ENCODE results near the gene MRPL36. TPM values are rescaled to one million over a fixed set of nuclear protein-coding genes. Genes with fewer than 3 reads are reported as not detected.

The MRPL36 gene
- total and polyA plus RNA-seq, 9 of the 15 experiments (the other 6 are each of a cell fraction or from before 2014, with no cell fraction given), result 78.3 to 557 (median 124) TPM

- no TSS peak for BruUV-seq (replicated peaks)
Measured at GRCh38 chr5:1833264-1834021, 33.8 kb upstream of the MRPL36 start.

GRCh38 chr5:1832511-1833250 is 33.0 kb upstream of the MRPL36 start:
- 27% methylated on average over 28 of the region's 28 CpGs for WGBS (ENCODE audit: insufficient coverage, low coverage, missing lambda C conversion rate)
- CTCF ChIA-PET (ENCODE audit: low intra/inter-chr PET ratio), result interaction anchor here (0.6 kb wide), 1 partner anchor 22 kb away, joined by 3 read pairs; no protein-coding TSS in a partner anchor
- no peak overlapping the region for H3K4me2 ChIP-seq (ENCODE audit: insufficient read depth, low read length)
- TF ChIP-seq ZNF280A (IDR thresholded peaks at IDR 0.05; ENCODE audit: low read depth, partially characterized antibody), result no peak
- no peak for TF ChIP-seq NFYB (IDR thresholded peaks at IDR 0.05; ENCODE audit: extremely low read depth, insufficient read length)
- no peak for TF ChIP-seq E2F4 (CRISPR knock-in tag; IDR thresholded peaks at IDR 0.05; ENCODE audit: low read depth)
- TF ChIP-seq NR2C2 (CRISPR knock-in tag; IDR thresholded peaks at IDR 0.05), result no peak
- TF ChIP-seq NR2C2 (tag; IDR thresholded peaks at IDR 0.05), result no peak
- TF ChIP-seq ZNF76 (CRISPR knock-in tag; IDR thresholded peaks at IDR 0.05; ENCODE audit: borderline replicate concordance), result no peak

More at GRCh38 chr5:1833264-1834021, 33.8 kb upstream of the MRPL36 start:
- no peak overlapping the region for H3K9ac ChIP-seq (ENCODE audit: insufficient read depth in 1 of 2, low read depth in 2 of 2, low read length in 2 of 2)
- FAIRE-seq (no peak), DNase-seq (ENCODE audit: extremely low read depth in 1 of 4, low spot score in 3 of 4) (no peak), ATAC-seq (no peak; the same call in 2 of the 3 replicates)
- ChIA-PET CTCF (ENCODE audit: low intra/inter-chr PET ratio) (no interaction called here), POLR2A (no interaction called here)
- H3K4me3 ChIP-seq, result no peak overlapping the region
- H3K4me2 ChIP-seq (ENCODE audit: insufficient read depth, low read length), result no peak overlapping the region
- 4% methylated on average over 16 of the region's 16 CpGs for WGBS (ENCODE audit: insufficient coverage, low coverage, missing lambda C conversion rate)
- intact Hi-C loops (cut with micrococcal nuclease) (no loop called here), in situ Hi-C loops (cut with MboI) (no loop called here)
- H3K9me3 ChIP-seq (replicated peaks; ENCODE audit: control insufficient read depth, insufficient read depth, low read depth, low read length), result no peaks in the 10 kb centered on the region
- H2AFZ ChIP-seq (ENCODE audit: low read depth, low read length), result no peak overlapping the region
- TF ChIP-seq HCFC1 (IDR thresholded peaks at IDR 0.05; ENCODE audit: low read depth, low read length) (no peak), TAF9B (IDR thresholded peaks at IDR 0.05; ENCODE audit: partially characterized antibody) (no peak), ZKSCAN8 (CRISPR knock-in tag; IDR thresholded peaks at IDR 0.05) (no peak), SMARCA4 (IDR thresholded peaks at IDR 0.05) (no peak), DIDO1 (tag; IDR thresholded peaks at IDR 0.05; ENCODE audit: low read depth) (no peak)
- H3K27me3 ChIP-seq (ENCODE audit: control insufficient read depth in 2 of 2, insufficient read depth in 2 of 2, low read length in 2 of 2), result peaks cover 54 to 71% of the 10 kb centered on the region in 2 experiments
- H3K79me2 ChIP-seq (ENCODE audit: control insufficient read depth, insufficient read depth, low read length), result no peaks in the 10 kb centered on the region
- H3K36me3 ChIP-seq (ENCODE audit: control insufficient read depth, insufficient read depth, low read length), result peaks cover 6% of the 10 kb centered on the region; the same call in 1 of the 3 replicates
- peaks cover 27% of the 10 kb centered on the region for H4K20me1 ChIP-seq (replicated peaks; ENCODE audit: control insufficient read depth, insufficient read depth, low read length)
- H3K9me1 ChIP-seq (ENCODE audit: control insufficient read depth, insufficient read depth, low read length), result no peaks in the 10 kb centered on the region
- H3K27ac ChIP-seq (ENCODE audit: extremely low read depth, low read depth, low read length), result no peak overlapping the region
- H3K4me1 ChIP-seq (replicated peaks in 1 of 2; ENCODE audit: control insufficient read depth in 2 of 2, insufficient read depth in 2 of 2, low read length in 2 of 2), result peaks cover 0 to 12% of the 10 kb centered on the region in 2 experiments; a peak in 1 of 5 replicates

More at GRCh38 chr5:1832511-1833250, 33.0 kb upstream of the MRPL36 start:
- POLR2A ChIA-PET, result no interaction called here
- Histone ChIP-seq H3K27me3 (ENCODE audit: control insufficient read depth in 2 of 2, insufficient read depth in 2 of 2, low read length in 2 of 2) (peaks cover 50 to 65% of the 10 kb centered on the region in 2 experiments), H3K27ac (ENCODE audit: extremely low read depth, low read depth, low read length) (no peak overlapping the region), H3K4me1 (replicated peaks in 1 of 2; ENCODE audit: control insufficient read depth in 2 of 2, insufficient read depth in 2 of 2, low read length in 2 of 2) (peaks cover 0 to 18% of the 10 kb centered on the region in 2 experiments; a peak in 2 of 5 replicates), H3K79me2 (ENCODE audit: control insufficient read depth, insufficient read depth, low read length) (no peaks in the 10 kb centered on the region), H3K9me3 (replicated peaks; ENCODE audit: control insufficient read depth, insufficient read depth, low read depth, low read length) (no peaks in the 10 kb centered on the region), H3K36me3 (ENCODE audit: control insufficient read depth, insufficient read depth, low read length) (peaks cover 6% of the 10 kb centered on the region; the same call in 1 of the 3 replicates), H3K4me3 (no peak overlapping the region), H3K9me1 (ENCODE audit: control insufficient read depth, insufficient read depth, low read length) (no peaks in the 10 kb centered on the region), H3K9ac (ENCODE audit: insufficient read depth in 1 of 2, low read depth in 2 of 2, low read length in 2 of 2) (no peak overlapping the region), H2AFZ (ENCODE audit: low read depth, low read length) (no peak overlapping the region), H4K20me1 (replicated peaks; ENCODE audit: control insufficient read depth, insufficient read depth, low read length) (peaks cover 27% of the 10 kb centered on the region)
- no peak for FAIRE-seq
- no TSS peak for BruUV-seq (replicated peaks)
- intact Hi-C loops (cut with micrococcal nuclease), result no loop called here
- DNase-seq (ENCODE audit: extremely low read depth in 1 of 4, low spot score in 3 of 4), result no peak
- no peak for ATAC-seq
- in situ Hi-C loops (cut with MboI), result no loop called here

Measured in K562 (cell line).